SJSA1 (cell line): ENCODE results near the gene UROC1. TPM values are rescaled to one million over a fixed set of nuclear protein-coding genes. Genes with fewer than 3 reads are reported as not detected.
"Not testable (repeated sequence)": the region's sequence is repeated elsewhere in the genome, so short reads cannot be mapped to it uniquely, and the experiment has no call there.

Experiments used
- DNase-seq, 2 experiments: peaks; one replicate each; pipeline ENCODE4 v3.0.0-alpha.2; 2015 to 2020; ENCODE audit warnings: low spot score in 2 of 2, low read depth in 1 of 2
- H3K27ac ChIP-seq: fragments of 250-450 bp; sonication (Bioruptor Pico); 2 replicates; pipeline ENCODE4 v1.5.1; 2020; ENCODE audit warnings: mild to moderate bottlenecking, moderate library complexity
- H3K27me3 ChIP-seq: fragments of 250-450 bp; sonication (Bioruptor Pico); replicated peaks from 2 replicates; pipeline ENCODE4 v1.5.1; 2020; ENCODE audit warnings: mild to moderate bottlenecking, moderate library complexity
- H3K36me3 ChIP-seq: fragments of 250-450 bp; sonication (Bioruptor Pico); 2 replicates; pipeline ENCODE4 v1.5.1; 2020; ENCODE audit warnings: mild to moderate bottlenecking
- H3K4me1 ChIP-seq: fragments of 250-450 bp; sonication (Bioruptor Pico); replicated peaks from 2 replicates; pipeline ENCODE4 v1.6.1; 2021; ENCODE audit warnings: mild to moderate bottlenecking
- H3K4me3 ChIP-seq: fragments of 250-450 bp; sonication (Bioruptor Pico); 2 replicates; pipeline ENCODE4 v1.5.1; 2020; ENCODE audit warnings: mild to moderate bottlenecking
- H3K9me3 ChIP-seq: fragments of 250-450 bp; sonication (Bioruptor Pico); replicated peaks from 2 replicates; pipeline ENCODE4 v1.5.1; 2020; ENCODE audit warnings: mild to moderate bottlenecking
- total RNA-seq: library from RNA; depleted of rRNA; stranded (reverse); fragments of >200 nt; shearing (Covaris generic); gene quantifications from 2 replicates; pipeline ENCODE4 v1.2.3, GENCODE V29; 2014

Gene UROC1
- total RNA-seq, 1 experiment from 2014 or later = not detected

- H3K9me3 ChIP-seq = no peaks in the 10 kb centered on the region
- no peak overlapping the region for H3K27ac ChIP-seq
- DNase-seq = peak in 1 of 2 experiments; percentile 39
- no peak overlapping the region for H3K4me3 ChIP-seq
- H3K36me3 ChIP-seq = no peaks in the 10 kb centered on the region
- peaks cover 18% of the 10 kb centered on the region for H3K4me1 ChIP-seq
- no peaks in the 10 kb centered on the region for H3K27me3 ChIP-seq
Observed at GRCh38 chr3:126542340-126543241, 25.0 kb upstream of the UROC1 start.

- Histone ChIP-seq H3K36me3 (no peaks in the 10 kb centered on the region), H3K4me3 (no peak overlapping the region), H3K9me3 (no peaks in the 10 kb centered on the region), H3K4me1 (peaks cover 18% of the 10 kb centered on the region), H3K27me3 (no peaks in the 10 kb centered on the region), H3K27ac (no peak overlapping the region)
- peak in 1 of 2 experiments; percentile 33 for DNase-seq
Observed at GRCh38 chr3:126541628-126542339, 24.2 kb upstream of the UROC1 start.

GRCh38 chr3:126540951-126541627, 23.5 kb upstream of the UROC1 start:
- Histone ChIP-seq H3K4me3 (no peak overlapping the region), H3K4me1 (peaks cover 18% of the 10 kb centered on the region), H3K27ac (peak overlapping the region; percentile 65)

DNA sequence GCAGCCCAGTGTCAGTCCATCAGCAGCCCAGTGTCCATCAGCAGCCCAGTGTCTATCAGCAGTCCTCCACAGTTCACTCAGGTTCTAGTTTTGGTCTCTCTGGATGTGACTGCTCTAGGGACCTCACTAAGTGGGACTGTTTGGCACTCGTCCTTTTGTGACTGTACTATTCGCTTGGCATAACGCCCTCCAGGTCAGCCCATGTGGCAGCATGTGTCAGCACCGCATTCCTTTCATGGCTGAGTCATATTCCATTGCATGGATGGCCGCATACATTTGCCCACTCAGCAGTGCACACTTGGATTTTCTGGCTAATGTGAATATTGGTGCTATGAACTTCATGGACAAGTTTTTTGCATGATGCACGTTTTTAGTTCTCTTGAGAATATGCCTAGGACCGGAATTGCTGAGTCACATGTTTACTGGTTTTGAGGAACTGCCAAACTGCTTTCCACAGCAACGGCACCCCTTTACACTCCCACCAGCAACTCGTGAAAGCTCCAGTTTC, 22.8 kb upstream of the UROC1 start:
- H3K27me3 ChIP-seq = no peaks in the 10 kb centered on the region
- DNase-seq = peak; percentile 83 to 92
- peaks cover 18% of the 10 kb centered on the region for H3K4me1 ChIP-seq
- no peak overlapping the region for H3K4me3 ChIP-seq
- peak overlapping the region; percentile 65 for H3K27ac ChIP-seq
- no peaks in the 10 kb centered on the region for H3K9me3 ChIP-seq
- no peaks in the 10 kb centered on the region for H3K36me3 ChIP-seq

More at GRCh38 chr3:126540951-126541627, 23.5 kb upstream of the UROC1 start:
- Histone ChIP-seq H3K36me3 (no peaks in the 10 kb centered on the region), H3K27me3 (no peaks in the 10 kb centered on the region), H3K9me3 (no peaks in the 10 kb centered on the region)
- DNase-seq = peak in 1 of 2 experiments; percentile 37

- no peaks in the 10 kb centered on the region for H3K36me3 ChIP-seq
- no peak overlapping the region for H3K4me3 ChIP-seq
- peaks cover 18% of the 10 kb centered on the region for H3K4me1 ChIP-seq
- no peak for DNase-seq
- H3K27me3 ChIP-seq = no peaks in the 10 kb centered on the region
- H3K9me3 ChIP-seq = no peaks in the 10 kb centered on the region
- H3K27ac ChIP-seq = peak overlapping the region; percentile 34
Observed at GRCh38 chr3:126539558-126540250, 22.1 kb upstream of the UROC1 start.

GRCh38 chr3:126538966-126539365, 21.4 kb upstream of the UROC1 start:
- Histone ChIP-seq H3K27me3 (peaks cover 1% of the 10 kb centered on the region), H3K4me3 (no peak overlapping the region), H3K27ac (no peak overlapping the region), H3K4me1 (peaks cover 18% of the 10 kb centered on the region), H3K36me3 (no peaks in the 10 kb centered on the region), H3K9me3 (no peaks in the 10 kb centered on the region)
- DNase-seq = no peak

DNA sequence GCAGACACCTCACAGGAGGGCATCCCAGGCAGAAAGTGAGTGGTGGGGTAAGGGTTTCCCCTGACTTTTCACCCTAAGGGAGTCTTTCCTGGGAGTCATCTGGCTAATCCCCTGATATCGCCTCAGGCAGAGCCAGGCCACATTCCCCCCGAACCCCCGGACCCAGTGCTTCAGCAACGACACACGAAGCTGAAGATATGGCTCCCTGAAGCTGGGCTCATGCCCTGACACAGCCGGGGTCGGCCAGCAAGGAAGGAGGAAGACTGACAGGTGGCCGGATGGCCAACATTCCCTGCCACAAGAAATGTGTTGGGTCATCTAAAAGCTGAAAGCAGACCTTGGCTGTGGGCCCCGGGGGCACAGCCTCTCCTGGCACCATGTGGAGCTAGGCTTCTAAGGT, 20.7 kb upstream of the UROC1 start:
- H3K36me3 ChIP-seq = no peaks in the 10 kb centered on the region
- H3K9me3 ChIP-seq = no peaks in the 10 kb centered on the region
- DNase-seq = no peak
- H3K27ac ChIP-seq = no peak overlapping the region
- H3K27me3 ChIP-seq = peaks cover 8% of the 10 kb centered on the region
- peaks cover 18% of the 10 kb centered on the region for H3K4me1 ChIP-seq
- no peak overlapping the region for H3K4me3 ChIP-seq

DNA sequence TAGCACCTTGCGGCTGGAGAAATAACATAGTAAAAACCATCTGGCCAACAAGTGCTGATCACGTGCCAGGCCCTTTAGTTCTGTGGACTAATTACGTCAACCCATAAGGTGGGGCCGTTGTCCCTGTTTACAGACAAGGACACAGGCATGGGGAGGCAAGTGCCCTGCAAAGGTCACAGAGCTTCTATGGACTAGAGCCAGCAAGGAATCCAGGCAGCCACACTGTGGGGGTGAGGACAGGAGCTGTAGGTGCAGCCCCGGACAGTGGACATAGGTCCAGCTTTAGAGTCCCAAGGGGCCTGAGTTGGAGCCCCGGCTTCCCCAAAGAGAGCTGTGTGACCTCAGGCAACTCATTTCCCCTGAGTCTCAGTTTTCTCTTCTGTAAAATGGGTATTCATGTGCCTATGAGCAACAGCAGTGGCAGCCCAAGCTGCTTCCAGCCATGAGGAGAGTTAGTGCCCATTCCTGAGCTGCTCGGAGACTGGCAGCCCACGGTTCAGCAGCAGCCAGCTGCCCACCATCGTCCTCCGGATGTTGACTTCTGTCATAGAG, 20.2 kb upstream of the UROC1 start:
- H3K27ac ChIP-seq = no peak overlapping the region
- H3K4me3 ChIP-seq = no peak overlapping the region
- no peaks in the 10 kb centered on the region for H3K36me3 ChIP-seq
- H3K27me3 ChIP-seq = peaks cover 13% of the 10 kb centered on the region
- H3K4me1 ChIP-seq = peaks cover 18% of the 10 kb centered on the region
- H3K9me3 ChIP-seq = no peaks in the 10 kb centered on the region
- no peak for DNase-seq

DNA sequence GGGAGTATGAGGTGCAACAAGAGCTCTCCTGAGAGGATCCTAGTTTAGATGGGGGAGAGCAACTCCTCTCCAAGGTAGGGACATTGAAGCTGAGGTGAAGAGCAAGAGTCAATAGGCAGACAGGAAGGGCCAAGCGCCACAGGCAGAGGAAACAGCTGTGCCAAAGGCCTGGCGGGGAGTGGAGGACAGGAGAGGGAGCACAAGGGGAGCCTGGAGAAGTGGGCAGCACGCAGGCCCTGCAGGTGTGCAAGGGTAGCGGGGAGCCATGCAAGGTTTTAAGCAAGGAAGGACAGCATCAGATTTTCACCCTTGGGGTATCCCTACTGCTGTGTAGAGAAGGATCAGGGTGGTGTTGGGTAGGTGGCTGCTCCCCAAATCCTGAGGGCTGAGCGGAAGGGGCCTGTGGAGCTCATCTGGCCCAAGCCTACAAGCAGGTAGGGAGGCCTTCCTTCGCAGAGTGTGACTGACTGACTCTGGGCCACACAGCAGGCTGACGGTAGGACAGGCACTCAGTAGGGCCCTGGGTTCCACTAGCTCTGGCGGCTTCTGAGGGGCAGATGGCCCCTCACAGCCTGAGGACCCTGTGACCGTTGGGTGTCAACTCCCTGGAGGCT, 19.6 kb upstream of the UROC1 start:
- peaks cover 19% of the 10 kb centered on the region for H3K27me3 ChIP-seq
- no peak for DNase-seq
- no peaks in the 10 kb centered on the region for H3K9me3 ChIP-seq
- peaks cover 18% of the 10 kb centered on the region for H3K4me1 ChIP-seq
- no peak overlapping the region for H3K4me3 ChIP-seq
- H3K36me3 ChIP-seq = no peaks in the 10 kb centered on the region
- H3K27ac ChIP-seq = no peak overlapping the region

DNA sequence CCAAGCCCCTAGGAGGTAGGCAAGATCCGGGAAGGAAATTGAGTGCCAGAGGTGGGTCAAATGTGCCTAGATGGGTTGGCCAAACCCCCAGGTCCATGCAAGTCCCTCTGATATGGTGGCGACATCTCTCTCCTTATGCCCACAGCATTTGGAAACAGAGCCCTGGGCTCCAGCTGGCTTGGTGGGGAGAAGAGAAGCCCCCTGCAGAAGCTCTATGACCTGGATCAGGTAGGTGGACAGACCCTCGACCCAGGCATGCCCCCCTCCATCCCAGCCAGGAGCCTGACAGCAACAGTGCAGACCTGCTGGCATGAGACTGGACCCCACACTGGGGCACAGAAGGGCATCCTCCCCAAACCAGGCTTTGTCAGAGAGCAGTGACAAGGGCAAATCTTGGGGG, 18.6 kb upstream of the UROC1 start:
- no peak for DNase-seq
- Histone ChIP-seq H3K27me3 (peaks cover 28% of the 10 kb centered on the region), H3K4me3 (no peak overlapping the region), H3K36me3 (no peaks in the 10 kb centered on the region), H3K9me3 (no peaks in the 10 kb centered on the region), H3K4me1 (peaks cover 14% of the 10 kb centered on the region), H3K27ac (no peak overlapping the region)

- H3K36me3 ChIP-seq = no peaks in the 10 kb centered on the region
- H3K27me3 ChIP-seq = peaks cover 28% of the 10 kb centered on the region
- no peak overlapping the region for H3K4me3 ChIP-seq
- H3K27ac ChIP-seq = no peak overlapping the region
- H3K9me3 ChIP-seq = no peaks in the 10 kb centered on the region
- peaks cover 9% of the 10 kb centered on the region for H3K4me1 ChIP-seq
- no peak for DNase-seq
Observed at GRCh38 chr3:126535636-126536035, 18.1 kb upstream of the UROC1 start.

- H3K9me3 ChIP-seq, H3K27ac ChIP-seq, DNase-seq, H3K4me1 ChIP-seq, H3K4me3 ChIP-seq, H3K36me3 ChIP-seq: not testable (repeated sequence)
- peaks cover 28% of the 10 kb centered on the region for H3K27me3 ChIP-seq
Observed at GRCh38 chr3:126534716-126535115, 17.1 kb upstream of the UROC1 start.
